Colonic mucosa (tissue), 4 donors: ENCODE results near the gene ZNF568. TPM values are rescaled to one million over a fixed set of nuclear protein-coding genes. Genes with fewer than 3 reads are reported as not detected.

Source experiments
- DNase-seq: peaks from one replicate; pipeline ENCODE4 v3.0.0-alpha.2; 2020
- H3K27ac ChIP-seq: fragments of 200-600 bp; one replicate; pipeline ENCODE4 v1.8.0; 2021
- H3K27me3 ChIP-seq: fragments of 200-600 bp; one replicate; pipeline ENCODE4 v1.8.0; 2021
- H3K36me3 ChIP-seq: fragments of 200-600 bp; one replicate; pipeline ENCODE4 v1.8.0; 2021
- H3K4me1 ChIP-seq: fragments of 200-600 bp; one replicate; pipeline ENCODE4 v1.8.0; 2021; ENCODE audit warnings: mild to moderate bottlenecking
- H3K4me3 ChIP-seq: fragments of 200-600 bp; one replicate; pipeline ENCODE4 v1.8.0; 2021
- H3K9ac ChIP-seq, 2 donors: one replicate each; pipeline ENCODE4 v1.7.0; 2013; ENCODE audit warnings: control low read depth in 2 of 2, low read depth in 2 of 2, low read length in 2 of 2
- H3K9me3 ChIP-seq: fragments of 200-600 bp; one replicate; pipeline ENCODE4 v1.8.0; 2021
- intact Hi-C: fragments of 100-400 bp; cut with DNase I; formaldehyde crosslinking; loops from one replicate; pipeline ENCODE4 v1.14.1; 2022
- total RNA-seq, 2 donors: library from RNA; stranded (reverse); fragmentation: NEBNext Ultra II Directional in 1 of 2; extraction: Animal tissue kit (Norgen Biotek cat#: 25700) in 1 of 2; gene quantifications; one replicate each; pipeline ENCODE4 v1.2.1, GENCODE V29; 2021
- TF ChIP-seq, protein P1 (sequence below): fragments of 200-600 bp; IDR thresholded peaks from one replicate; pipeline ENCODE4 v1.8.0; 2022; ENCODE audit warnings: antibody characterized with exemption, mild to moderate bottlenecking
- donor health status: healthy.
- donor health status: DM: no; HTN: no; CAD: no.
- donor health status: DM: no; HTN: no; CAD: no.

Gene ZNF568
- total RNA-seq = 1 to 10 TPM; 2.5 to 4.7 TPM

DNA sequence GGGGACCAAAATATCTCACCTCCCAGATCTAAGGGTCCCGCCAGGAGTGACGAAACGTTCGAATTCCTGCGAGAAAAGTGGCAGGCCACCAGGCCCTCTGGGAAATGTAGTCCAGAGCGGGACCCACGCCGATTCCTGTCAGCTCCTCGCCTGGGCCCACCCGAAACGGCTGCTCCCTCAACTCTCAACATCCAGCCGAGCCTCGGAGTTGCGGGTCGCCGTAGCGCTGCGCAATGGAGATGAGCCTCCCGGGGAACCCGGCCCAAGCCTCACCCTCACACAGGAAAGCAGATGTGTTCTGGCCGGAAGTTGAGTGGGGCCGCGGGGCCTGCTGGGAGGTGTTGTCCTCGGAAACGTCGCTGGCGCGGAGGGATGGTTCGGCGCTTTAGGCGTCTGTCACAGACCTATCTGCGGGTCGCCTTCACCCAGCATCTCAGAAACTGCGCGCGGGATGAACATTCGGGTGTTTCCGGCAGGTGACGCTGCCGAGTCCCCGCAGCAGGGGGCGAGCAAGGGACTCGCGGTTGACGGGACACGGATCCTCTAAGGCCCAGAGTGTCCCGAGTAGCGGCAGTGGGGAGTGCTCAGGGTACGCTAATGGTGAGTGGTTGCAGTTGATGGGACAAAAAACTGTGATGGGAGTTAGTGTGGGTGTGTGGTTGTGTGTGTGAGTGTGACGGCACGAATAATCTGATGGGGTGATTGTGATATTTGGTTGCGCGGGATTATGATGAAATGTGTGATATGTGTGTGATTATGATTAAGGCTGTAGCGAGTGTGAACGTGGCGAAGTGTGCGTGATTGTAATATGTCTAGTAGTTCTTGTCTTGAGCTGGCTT, at the start of gene ZNF568, which contains the start of gene ZNF829:
TSS of gene ZNF568 (plus strand) at position 341 of the 839 bp plus-strand sequence. CDS start 6,439 bp downstream, outside the sequence.
TSS of gene ZNF829 (minus strand) at position 300 of the 839 bp plus-strand sequence. CDS start 1,124 bp downstream, outside the sequence.
- no peaks in the 10 kb centered on the region for H3K27me3 ChIP-seq
- H3K4me1 ChIP-seq = no peaks in the 10 kb centered on the region
- H3K36me3 ChIP-seq = no peaks in the 10 kb centered on the region
- no peaks in the 10 kb centered on the region for H3K9me3 ChIP-seq
- H3K27ac ChIP-seq = peak within 1 kb of the TSS; percentile 81
- H3K9ac ChIP-seq = peak within 1 kb of the TSS; percentile 61 to 73
- TF ChIP-seq, protein P1, sequence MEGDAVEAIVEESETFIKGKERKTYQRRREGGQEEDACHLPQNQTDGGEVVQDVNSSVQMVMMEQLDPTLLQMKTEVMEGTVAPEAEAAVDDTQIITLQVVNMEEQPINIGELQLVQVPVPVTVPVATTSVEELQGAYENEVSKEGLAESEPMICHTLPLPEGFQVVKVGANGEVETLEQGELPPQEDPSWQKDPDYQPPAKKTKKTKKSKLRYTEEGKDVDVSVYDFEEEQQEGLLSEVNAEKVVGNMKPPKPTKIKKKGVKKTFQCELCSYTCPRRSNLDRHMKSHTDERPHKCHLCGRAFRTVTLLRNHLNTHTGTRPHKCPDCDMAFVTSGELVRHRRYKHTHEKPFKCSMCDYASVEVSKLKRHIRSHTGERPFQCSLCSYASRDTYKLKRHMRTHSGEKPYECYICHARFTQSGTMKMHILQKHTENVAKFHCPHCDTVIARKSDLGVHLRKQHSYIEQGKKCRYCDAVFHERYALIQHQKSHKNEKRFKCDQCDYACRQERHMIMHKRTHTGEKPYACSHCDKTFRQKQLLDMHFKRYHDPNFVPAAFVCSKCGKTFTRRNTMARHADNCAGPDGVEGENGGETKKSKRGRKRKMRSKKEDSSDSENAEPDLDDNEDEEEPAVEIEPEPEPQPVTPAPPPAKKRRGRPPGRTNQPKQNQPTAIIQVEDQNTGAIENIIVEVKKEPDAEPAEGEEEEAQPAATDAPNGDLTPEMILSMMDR = peak; percentile 29
- DNase-seq = peak; percentile 93
- intact Hi-C loops = no loop called here
- H3K4me3 ChIP-seq = peak within 1 kb of the TSS; percentile 84

DNA sequence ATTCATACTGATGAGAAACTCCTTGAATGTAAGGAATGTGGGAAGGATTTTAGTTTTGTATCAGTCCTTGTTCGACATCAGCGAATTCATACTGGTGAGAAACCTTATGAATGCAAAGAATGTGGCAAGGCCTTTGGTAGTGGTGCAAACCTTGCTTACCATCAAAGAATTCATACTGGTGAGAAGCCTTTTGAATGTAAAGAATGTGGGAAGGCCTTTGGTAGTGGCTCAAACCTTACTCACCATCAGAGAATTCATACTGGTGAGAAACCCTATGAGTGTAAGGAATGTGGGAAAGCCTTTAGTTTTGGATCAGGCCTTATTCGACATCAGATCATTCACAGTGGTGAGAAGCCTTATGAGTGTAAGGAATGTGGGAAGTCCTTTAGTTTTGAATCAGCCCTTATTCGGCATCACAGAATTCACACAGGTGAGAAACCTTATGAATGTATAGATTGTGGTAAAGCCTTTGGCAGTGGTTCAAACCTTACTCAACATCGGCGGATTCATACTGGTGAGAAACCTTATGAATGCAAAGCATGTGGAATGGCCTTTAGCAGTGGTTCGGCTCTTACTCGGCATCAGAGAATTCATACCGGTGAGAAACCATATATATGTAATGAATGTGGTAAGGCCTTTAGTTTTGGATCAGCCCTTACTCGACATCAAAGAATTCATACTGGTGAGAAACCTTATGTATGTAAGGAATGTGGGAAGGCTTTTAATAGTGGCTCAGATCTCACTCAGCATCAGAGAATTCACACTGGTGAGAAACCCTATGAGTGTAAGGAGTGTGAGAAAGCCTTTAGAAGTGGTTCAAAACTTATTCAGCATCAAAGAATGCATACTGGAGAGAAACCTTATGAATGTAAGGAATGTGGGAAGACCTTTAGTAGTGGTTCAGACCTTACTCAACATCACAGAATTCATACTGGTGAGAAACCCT, 38.9 kb upstream of the ZNF568 start:
- Histone ChIP-seq H3K4me3 (no peak overlapping the region), H3K9ac (no peak overlapping the region), H3K9me3 (peaks cover 9% of the 10 kb centered on the region), H3K4me1 (no peaks in the 10 kb centered on the region), H3K36me3 (no peaks in the 10 kb centered on the region), H3K27ac (no peak overlapping the region), H3K27me3 (no peaks in the 10 kb centered on the region)
- DNase-seq = no peak
- TF ChIP-seq, protein P1 = no peak
- intact Hi-C loops = no loop called here

DNA sequence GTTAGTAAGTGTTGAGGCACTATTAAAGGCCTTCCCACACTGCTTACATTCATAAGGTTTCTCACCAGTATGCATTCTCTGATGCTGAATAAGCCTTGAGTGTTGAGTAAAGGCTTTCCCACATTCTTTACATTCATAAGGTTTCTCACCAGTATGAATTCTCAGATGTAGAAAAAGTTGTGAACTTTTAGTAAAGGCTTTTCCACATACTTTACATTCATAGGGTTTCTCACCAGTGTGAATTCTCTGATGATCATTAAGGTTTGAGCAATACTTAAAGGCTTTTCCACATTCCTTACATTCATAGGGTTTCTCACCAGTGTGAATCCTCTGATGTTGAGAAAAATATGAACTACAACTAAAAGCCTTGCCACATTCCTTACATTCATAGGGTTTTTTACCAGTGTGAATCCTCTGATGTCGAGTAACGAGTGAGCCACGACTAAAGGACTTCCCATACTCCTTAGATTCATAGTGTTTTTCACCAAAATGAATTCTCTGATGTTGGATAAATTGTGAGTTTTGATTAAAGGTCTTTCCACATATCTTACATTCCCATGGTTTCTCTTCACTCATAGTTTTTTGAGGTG, 24.3 kb upstream of the ZNF568 start:
- intact Hi-C loops = no loop called here
- Histone ChIP-seq H3K27ac (no peak overlapping the region), H3K4me3 (no peak overlapping the region), H3K36me3 (no peaks in the 10 kb centered on the region), H3K9ac (no peak overlapping the region), H3K9me3 (peaks cover 16% of the 10 kb centered on the region), H3K4me1 (no peaks in the 10 kb centered on the region), H3K27me3 (no peaks in the 10 kb centered on the region)
- DNase-seq = no peak
- TF ChIP-seq, protein P1 = no peak

DNA sequence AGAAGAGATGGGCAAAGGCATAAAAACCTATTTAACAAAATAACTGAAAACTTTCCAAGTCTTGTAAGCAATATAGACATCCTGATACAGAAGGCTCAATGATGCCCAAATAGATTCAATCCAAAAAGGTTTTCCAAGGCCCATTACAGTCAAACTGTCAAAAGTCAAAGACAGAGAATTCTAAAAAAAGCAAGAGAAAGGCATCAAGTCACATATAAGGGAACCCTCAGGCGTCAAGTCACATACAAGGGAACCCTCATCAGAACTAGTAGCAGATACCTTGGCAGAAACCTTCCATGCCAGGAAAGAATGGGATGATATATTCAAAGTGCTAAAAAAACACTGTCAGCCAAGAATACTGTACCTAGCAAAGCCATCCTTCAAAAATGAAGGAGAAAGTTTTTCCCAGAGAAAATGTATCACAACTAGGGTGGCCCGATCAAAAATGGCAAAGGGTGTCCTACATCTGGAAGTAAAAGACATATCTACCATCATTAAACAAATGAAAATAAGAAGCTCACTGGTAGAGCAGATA, 21.2 kb upstream of the ZNF568 start:
- no peaks in the 10 kb centered on the region for H3K27me3 ChIP-seq
- TF ChIP-seq, protein P1 = no peak
- H3K9ac ChIP-seq = no peak overlapping the region
- peaks cover 14% of the 10 kb centered on the region for H3K9me3 ChIP-seq
- no peak for DNase-seq
- intact Hi-C loops = no loop called here
- H3K36me3 ChIP-seq = no peaks in the 10 kb centered on the region
- H3K4me1 ChIP-seq = no peaks in the 10 kb centered on the region
- no peak overlapping the region for H3K4me3 ChIP-seq
- H3K27ac ChIP-seq = no peak overlapping the region

DNA sequence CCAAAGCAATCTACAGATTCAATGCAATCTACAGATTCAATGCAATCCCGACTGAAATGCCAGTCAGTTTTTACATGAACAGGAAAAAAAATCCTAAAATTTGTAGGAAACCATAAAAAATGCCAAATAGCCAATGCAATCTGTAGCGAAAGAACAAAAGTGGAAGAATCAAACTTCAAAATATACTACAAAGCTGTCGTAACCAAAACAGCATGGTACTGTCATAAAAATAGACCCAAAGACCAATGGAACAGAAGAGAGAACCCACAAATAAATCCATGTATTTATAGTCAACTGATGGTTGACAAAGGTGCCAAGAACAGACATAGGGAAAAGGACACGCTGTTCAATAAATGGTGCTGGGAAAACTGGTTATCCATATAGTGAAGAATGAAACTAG, 17.7 kb upstream of the ZNF568 start:
- H3K27ac ChIP-seq = no peak overlapping the region
- no peaks in the 10 kb centered on the region for H3K4me1 ChIP-seq
- DNase-seq = no peak
- H3K9ac ChIP-seq = no peak overlapping the region
- TF ChIP-seq, protein P1 = no peak
- intact Hi-C loops = no loop called here
- peaks cover 14% of the 10 kb centered on the region for H3K9me3 ChIP-seq
- H3K36me3 ChIP-seq = no peaks in the 10 kb centered on the region
- H3K4me3 ChIP-seq = no peak overlapping the region
- no peaks in the 10 kb centered on the region for H3K27me3 ChIP-seq
